ENCODE data around the gene GRK3.

GRK3 gene

GRCh38 chr22:25629613-25630012 is 65.1 kb downstream of the GRK3 start:
- no peak for DNase-seq

GRCh38 chr22:25630447-25630846 is 66.0 kb downstream of the GRK3 start:
- no peak for DNase-seq

GRCh38 chr22:25636323-25636722 is 71.8 kb downstream of the GRK3 start:
- DNase-seq, result no peak

GRCh38 chr22:25637032-25637431 is 72.6 kb downstream of the GRK3 start:
- no peak for DNase-seq

GRCh38 chr22:25637672-25638071 is 73.2 kb downstream of the GRK3 start:
- DNase-seq, result no peak

- DNase-seq, result no peak
These were observed 74.2 kb downstream of the GRK3 start for GRCh38 chr22:25638638-25639037.

- no peak for DNase-seq
These were observed 77.2 kb downstream of the GRK3 start for GRCh38 chr22:25641650-25642049.

GRCh38 chr22:25643232-25644000 is 78.9 kb downstream of the GRK3 start:
- no peak for DNase-seq

GRCh38 chr22:25644122-25644521 is 79.6 kb downstream of the GRK3 start:
- no peak for DNase-seq

- no peak for DNase-seq
These were observed 80.8 kb downstream of the GRK3 start for GRCh38 chr22:25645266-25645665.

GRCh38 chr22:25645964-25646363 is 81.5 kb downstream of the GRK3 start:
- no peak for DNase-seq

- no peak for DNase-seq
These were observed 86.4 kb downstream of the GRK3 start for GRCh38 chr22:25650833-25651232.

- DNase-seq, result no peak
These were observed 87.0 kb downstream of the GRK3 start for GRCh38 chr22:25651332-25652085.

- DNase-seq, result no peak
These were observed 90.2 kb downstream of the GRK3 start for GRCh38 chr22:25654676-25655075.

GRCh38 chr22:25655371-25655935 is 91.0 kb downstream of the GRK3 start:
- no peak for DNase-seq

GRCh38 chr22:25656724-25657123 is 92.2 kb downstream of the GRK3 start:
- no peak for DNase-seq

- DNase-seq, result no peak
These were observed 94.2 kb downstream of the GRK3 start for GRCh38 chr22:25658633-25659032.

- DNase-seq, result no peak
These were observed 94.9 kb downstream of the GRK3 start for GRCh38 chr22:25659413-25659812.

GRCh38 chr22:25660336-25660735 is 95.9 kb downstream of the GRK3 start:
- DNase-seq, result no peak

GRCh38 chr22:25661073-25661472 is 96.6 kb downstream of the GRK3 start:
- DNase-seq, result no peak

GRCh38 chr22:25663654-25664053 is 99.2 kb downstream of the GRK3 start:
- no peak for DNase-seq

- DNase-seq, result no peak
These were observed 101.8 kb downstream of the GRK3 start for GRCh38 chr22:25666308-25666707.

GRCh38 chr22:25668437-25668836 is 104.0 kb downstream of the GRK3 start:
- DNase-seq, result no peak

Measured in CD4-positive, alpha-beta T cell treated with Interleukin-17A for 4 hours (primary cell).